SK-N-SH treated with all-trans-retinoic acid at 6 μM for 48 hours (cell line): ENCODE results near the gene SMIM27.

Source experiments
- ATAC-seq: fragments of 200-7000 bp; cut with Tn5 transposase; 3 replicates; pipeline ENCODE4 v1.9.1; 2020; ENCODE audit warnings: mild to moderate bottlenecking, moderate library complexity
- ARNTL ChIP-seq: fragments of 450-650 bp; formaldehyde crosslinking; IDR thresholded peaks from 2 replicates; pipeline ENCODE4 v1.5.0; 2020; ENCODE audit warnings: low read depth, mild to moderate bottlenecking, moderate library complexity, borderline replicate concordance
- BACH2 ChIP-seq: fragments of 250-450 bp; sonication (Bioruptor Pico); IDR thresholded peaks from 2 replicates; pipeline ENCODE4 v1.9.0; 2021; ENCODE audit warnings: mild to moderate bottlenecking, borderline replicate concordance
- CREB5 ChIP-seq: fragments of 250-450 bp; sonication (Bioruptor Pico); IDR thresholded peaks from 2 replicates; pipeline ENCODE4 v1.5.1; 2020; ENCODE audit warnings: low read depth, mild to moderate bottlenecking, moderate library complexity
- CSDC2 ChIP-seq: fragments of 250-450 bp; sonication (Bioruptor Pico); IDR thresholded peaks from 2 replicates; pipeline ENCODE4 v1.5.0; 2020; ENCODE audit warnings: mild to moderate bottlenecking, moderate library complexity
- CSRNP3 ChIP-seq: fragments of 250-450 bp; sonication (Bioruptor Pico); IDR thresholded peaks from 2 replicates; pipeline ENCODE4 v1.5.1; 2021; ENCODE audit warnings: mild to moderate bottlenecking, moderate library complexity
- ESRRG ChIP-seq: fragments of 250-450 bp; sonication (Bioruptor Pico); IDR thresholded peaks from 2 replicates; pipeline ENCODE4 v1.6.1; 2021; ENCODE audit warnings: mild to moderate bottlenecking
- GLIS3 ChIP-seq: fragments of 250-450 bp; sonication (Bioruptor Pico); IDR thresholded peaks from 2 replicates; pipeline ENCODE4 v1.5.0; 2020; ENCODE audit warnings: mild to moderate bottlenecking, moderate library complexity
- ISL1 ChIP-seq: fragments of 250-450 bp; sonication (Bioruptor Pico); IDR thresholded peaks from 2 replicates; pipeline ENCODE4 v2.1.2; 2022; ENCODE audit warnings: mild to moderate bottlenecking, moderate library complexity
- OSR1 ChIP-seq: fragments of 250-450 bp; sonication (Bioruptor Pico); IDR thresholded peaks from 2 replicates; pipeline ENCODE4 v1.8.0; 2022; ENCODE audit warnings: moderate library complexity, mild to moderate bottlenecking, inconsistent platforms
- POU6F1 ChIP-seq: fragments of 250-450 bp; sonication (Bioruptor Pico); IDR thresholded peaks from 2 replicates; pipeline ENCODE4 v1.8.0; 2021; ENCODE audit warnings: low read depth, mild to moderate bottlenecking, moderate library complexity, borderline replicate concordance
- PPARA ChIP-seq: fragments of 250-450 bp; sonication (Bioruptor Pico); IDR thresholded peaks from 2 replicates; pipeline ENCODE4 v1.5.0; 2020; ENCODE audit warnings: mild to moderate bottlenecking, borderline replicate concordance
- RARB ChIP-seq: fragments of 250-450 bp; sonication (Bioruptor Pico); IDR thresholded peaks from 2 replicates; pipeline ENCODE4 v1.8.0; 2021; ENCODE audit warnings: mild to moderate bottlenecking, moderate library complexity
- SNAI2 ChIP-seq: fragments of 250-450 bp; sonication (Bioruptor Pico); IDR thresholded peaks from 2 replicates; pipeline ENCODE4 v1.5.0; 2020; ENCODE audit warnings: mild to moderate bottlenecking, moderate library complexity
- TCF4 ChIP-seq: fragments of 250-450 bp; sonication (Bioruptor Pico); IDR thresholded peaks from 2 replicates; pipeline ENCODE4 v1.8.0; 2021; ENCODE audit warnings: mild to moderate bottlenecking, moderate library complexity, borderline replicate concordance
- TOX ChIP-seq: fragments of 250-450 bp; sonication (Bioruptor Pico); IDR thresholded peaks from 2 replicates; pipeline ENCODE4 v1.8.0; 2021; ENCODE audit warnings: mild to moderate bottlenecking, moderate library complexity, borderline replicate concordance
- TSHZ2 ChIP-seq: fragments of 250-450 bp; sonication (Bioruptor Pico); IDR thresholded peaks from 2 replicates; pipeline ENCODE4 v1.5.0; 2020; ENCODE audit warnings: mild to moderate bottlenecking, moderate library complexity
- ZC3H10 ChIP-seq: fragments of 250-450 bp; sonication (Bioruptor Pico); IDR thresholded peaks from 2 replicates; pipeline ENCODE4 v1.5.1; 2021; ENCODE audit warnings: mild to moderate bottlenecking, moderate library complexity
- ZFP3 ChIP-seq: fragments of 250-450 bp; sonication (Bioruptor Pico); IDR thresholded peaks from 2 replicates; pipeline ENCODE4 v1.5.0; 2020; ENCODE audit warnings: mild to moderate bottlenecking, moderate library complexity
- ZFP30 ChIP-seq: fragments of 450-650 bp; formaldehyde crosslinking; IDR thresholded peaks from 2 replicates; pipeline ENCODE4 v1.5.0; 2022; ENCODE audit warnings: mild to moderate bottlenecking, moderate library complexity
- ZNF70 ChIP-seq: fragments of 450-650 bp; formaldehyde crosslinking; IDR thresholded peaks from 2 replicates; pipeline ENCODE4 v1.5.0; 2020; ENCODE audit warnings: mild to moderate bottlenecking, moderate library complexity
- ZNF8 ChIP-seq: fragments of 450-650 bp; formaldehyde crosslinking; IDR thresholded peaks from 2 replicates; pipeline ENCODE4 v1.5.0; 2020; ENCODE audit warnings: mild to moderate bottlenecking, moderate library complexity

SMIM27 gene

GRCh38 chr9:32550562-32551275 is 1.4 kb upstream of the SMIM27 start (continued):
- TF ChIP-seq GLIS3 (CRISPR knock-in tag) (no peak), OSR1 (CRISPR knock-in tag) (no peak)

- peak; percentile 33 for ATAC-seq
- TF ChIP-seq CSRNP3 (CRISPR knock-in tag) = no peak
- TF ChIP-seq TSHZ2 (CRISPR knock-in tag) = no peak
- no peak for TF ChIP-seq POU6F1 (CRISPR knock-in tag)
- no peak for TF ChIP-seq TCF4 (CRISPR knock-in tag)
- TF ChIP-seq ZC3H10 (CRISPR knock-in tag) = no peak
Measured at GRCh38 chr9:32551276-32552051, 663 bp upstream of the SMIM27 start.

GRCh38 chr9:32554107-32554506 is 2.0 kb downstream of the SMIM27 start:
- no peak for TF ChIP-seq BACH2 (CRISPR knock-in tag)
- TF ChIP-seq ZC3H10 (CRISPR knock-in tag) = no peak
- ATAC-seq = no peak

GRCh38 chr9:32554591-32554990 is 2.5 kb downstream of the SMIM27 start:
- no peak for ATAC-seq
- TF ChIP-seq TOX (CRISPR knock-in tag) (no peak), TSHZ2 (CRISPR knock-in tag) (no peak), PPARA (CRISPR knock-in tag) (no peak), POU6F1 (CRISPR knock-in tag) (no peak), ESRRG (CRISPR knock-in tag) (no peak), CREB5 (CRISPR knock-in tag) (no peak), TCF4 (CRISPR knock-in tag) (no peak), RARB (no peak), OSR1 (CRISPR knock-in tag) (no peak), ZFP30 (no peak), ZNF8 (CRISPR knock-in tag) (no peak), CSRNP3 (CRISPR knock-in tag) (no peak), ARNTL (CRISPR knock-in tag) (no peak), ZFP3 (CRISPR knock-in tag) (no peak), CSDC2 (CRISPR knock-in tag) (no peak), SNAI2 (CRISPR knock-in tag) (no peak), ISL1 (CRISPR knock-in tag) (no peak), GLIS3 (CRISPR knock-in tag) (no peak), ZNF70 (CRISPR knock-in tag) (no peak)
